Natural killer cell treated with Interleukin-12 subunit alpha and Interleukin-12 subunit beta and Interleukin-15 and Interleukin-18, amount 100 ng/mL, for 72 hours (primary cell): ENCODE data around the gene PRKAG3. TPM values are rescaled to one million over a fixed set of nuclear protein-coding genes. Genes with fewer than 3 reads are reported as not detected.

ENCODE experiments used
- ATAC-seq, 2 donors: fragments of 150-1000 bp; cut with Tn5 transposase in 1 of 2; sonication (Bioruptor Pico), chemical (Tn5 transposase) in 1 of 2; 2 replicates each; pipeline ENCODE4 v1.10.0; 2021
- DNase-seq: peaks from one replicate; pipeline ENCODE4 v3.0.0; 2022; ENCODE audit warnings: low spot score
- H3K27ac Mint-ChIP-seq, 2 donors: 1 replicate in 1 of 2; 2 replicates in 1 of 2; pipeline ENCODE4 v1.8.0; 2022; ENCODE audit warnings: mixed read lengths in 2 of 2, mild to moderate bottlenecking in 1 of 2, moderate library complexity in 1 of 2
- H3K27me3 Mint-ChIP-seq, 2 donors: 1 replicate in 1 of 2; 2 replicates in 1 of 2; pipeline ENCODE4 v1.8.0; 2022; ENCODE audit warnings: mixed read lengths in 2 of 2
- H3K36me3 Mint-ChIP-seq: one replicate; pipeline ENCODE4 v1.8.0; 2022; ENCODE audit warnings: mixed read lengths
- H3K4me1 Mint-ChIP-seq, 2 donors: 1 replicate in 1 of 2; 2 replicates in 1 of 2; pipeline ENCODE4 v1.8.0; 2022; ENCODE audit warnings: low read depth in 2 of 2, mixed read lengths in 2 of 2, mild to moderate bottlenecking in 1 of 2
- H3K4me3 Mint-ChIP-seq: one replicate; pipeline ENCODE4 v1.8.0; 2022; ENCODE audit warnings: mixed read lengths
- H3K9me3 Mint-ChIP-seq: 2 replicates; pipeline ENCODE4 v1.8.0; 2022; ENCODE audit warnings: mixed read lengths
- total RNA-seq, 2 donors: library from RNA; stranded (reverse); gene quantifications; one replicate each; pipeline ENCODE4 v1.2.3, GENCODE V29; 2022

PRKAG3 gene
- total RNA-seq, 2 donors from 2014 or later: not detected

DNA sequence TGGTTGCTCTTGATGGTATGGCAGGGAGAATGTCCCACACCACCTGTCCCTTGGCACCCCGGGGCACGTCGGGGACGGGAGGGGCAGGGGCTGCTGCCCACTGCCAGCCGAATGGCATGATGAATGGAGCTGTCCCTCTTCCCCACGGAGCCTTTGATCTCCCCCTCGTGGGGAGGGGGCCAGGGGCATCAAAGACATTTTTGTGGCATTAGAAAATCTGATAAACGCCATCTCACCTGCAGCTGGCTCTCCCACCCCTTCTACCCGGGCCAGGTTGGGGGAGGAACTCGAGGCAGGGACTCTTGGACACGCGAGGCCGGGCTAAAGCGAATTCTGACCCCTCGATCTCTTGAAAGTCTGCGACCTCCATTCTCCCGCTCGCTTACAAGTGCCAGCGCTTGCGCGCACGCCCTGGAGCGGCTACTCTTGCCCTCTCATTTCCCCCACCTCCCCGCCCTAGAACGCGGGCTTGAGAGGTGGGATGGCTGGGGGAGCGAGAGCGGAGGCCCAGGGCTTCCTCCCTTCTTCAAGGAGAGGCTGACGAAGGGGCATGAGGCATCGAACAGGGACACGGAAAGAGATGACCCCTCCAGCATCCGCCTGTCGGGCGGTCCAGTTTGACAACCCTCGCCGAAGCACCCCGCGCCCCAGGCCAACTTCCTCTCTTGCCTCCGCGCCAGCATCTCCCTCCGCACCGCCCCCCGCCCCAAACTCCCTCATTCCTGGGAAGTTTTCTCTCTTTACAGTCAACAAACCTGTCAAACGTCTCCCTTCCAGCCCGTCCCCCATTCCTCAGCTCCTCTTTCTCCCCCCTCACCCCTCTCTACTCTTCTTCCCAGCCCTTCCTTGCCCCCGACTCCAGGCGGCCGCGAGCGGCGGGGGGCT is 27.3 kb upstream of the PRKAG3 start:
- DNase-seq: no peak
- Mint-ChIP-seq H3K4me1 (peaks cover 8 to 9% of the 10 kb centered on the region in 2 donors), H3K27ac (no peak overlapping the region), H3K36me3 (no peaks in the 10 kb centered on the region), H3K9me3 (no peaks in the 10 kb centered on the region), H3K4me3 (no peak overlapping the region), H3K27me3 (peaks cover 69 to 77% of the 10 kb centered on the region in 2 donors)
- no peak for ATAC-seq

DNA sequence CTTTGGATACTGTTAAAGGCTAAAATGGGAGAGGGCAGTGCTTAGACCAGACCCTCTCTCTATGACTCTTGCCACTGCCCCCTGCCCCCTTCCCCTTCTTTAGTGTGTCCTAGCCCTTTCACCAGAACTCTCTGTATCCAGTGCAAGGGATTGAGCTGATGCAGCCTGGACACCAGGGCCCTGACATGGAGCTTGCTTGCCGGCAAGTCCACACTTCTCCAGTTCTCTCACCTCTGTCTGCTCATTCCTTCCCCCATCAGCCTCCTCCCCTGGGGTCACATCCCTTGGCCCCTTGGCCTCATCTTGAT is 26.5 kb upstream of the PRKAG3 start:
- Mint-ChIP-seq H3K36me3 (no peaks in the 10 kb centered on the region), H3K27ac (no peak overlapping the region), H3K4me3 (no peak overlapping the region), H3K4me1 (peaks cover 9 to 15% of the 10 kb centered on the region in 2 donors), H3K27me3 (peaks cover 69 to 77% of the 10 kb centered on the region in 2 donors), H3K9me3 (no peaks in the 10 kb centered on the region)
- ATAC-seq (no peak), DNase-seq (no peak)

DNA sequence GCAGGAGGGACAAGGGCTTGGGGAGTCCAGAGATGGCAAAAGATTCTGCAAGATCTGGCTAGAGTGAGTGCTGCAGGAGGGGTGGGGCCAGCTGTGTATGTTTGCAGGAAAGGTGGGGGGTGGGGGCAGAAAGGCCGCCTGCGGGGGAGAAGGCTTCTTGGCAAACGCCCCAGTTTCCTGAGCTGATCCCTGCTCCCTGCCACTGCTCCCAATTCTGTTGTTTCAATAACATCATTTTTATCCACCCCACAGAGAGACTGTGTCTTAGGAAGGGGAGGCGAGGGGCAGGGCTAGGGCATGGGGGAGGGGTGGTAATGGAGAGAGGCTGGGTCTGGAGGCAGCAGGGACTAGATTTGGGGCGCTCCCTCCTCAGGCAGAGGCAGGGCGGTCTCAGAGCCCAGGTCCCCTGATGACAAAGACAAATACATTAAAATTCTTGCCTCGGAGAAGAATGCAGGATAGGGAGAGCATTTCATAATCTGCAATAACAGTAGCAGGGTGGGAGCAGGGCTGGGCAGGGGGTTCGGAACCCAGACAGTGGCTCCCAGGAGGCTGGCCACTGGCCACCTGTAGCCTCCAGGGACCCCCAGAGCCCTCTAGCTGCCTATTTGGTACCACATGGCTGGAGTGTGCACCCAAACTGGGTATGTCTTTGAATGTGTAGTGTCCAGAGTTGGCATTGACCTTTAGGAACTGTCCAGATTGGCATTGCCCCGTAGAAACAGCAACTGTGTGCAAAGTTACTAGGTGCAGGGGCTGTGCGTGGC is 26.0 kb upstream of the PRKAG3 start:
- Mint-ChIP-seq H3K4me3 (no peak overlapping the region), H3K9me3 (no peaks in the 10 kb centered on the region), H3K4me1 (peaks cover 9 to 16% of the 10 kb centered on the region in 2 donors), H3K27ac (no peak overlapping the region), H3K27me3 (peaks cover 70 to 77% of the 10 kb centered on the region in 2 donors), H3K36me3 (no peaks in the 10 kb centered on the region)
- DNase-seq (no peak), ATAC-seq (no peak)

DNA sequence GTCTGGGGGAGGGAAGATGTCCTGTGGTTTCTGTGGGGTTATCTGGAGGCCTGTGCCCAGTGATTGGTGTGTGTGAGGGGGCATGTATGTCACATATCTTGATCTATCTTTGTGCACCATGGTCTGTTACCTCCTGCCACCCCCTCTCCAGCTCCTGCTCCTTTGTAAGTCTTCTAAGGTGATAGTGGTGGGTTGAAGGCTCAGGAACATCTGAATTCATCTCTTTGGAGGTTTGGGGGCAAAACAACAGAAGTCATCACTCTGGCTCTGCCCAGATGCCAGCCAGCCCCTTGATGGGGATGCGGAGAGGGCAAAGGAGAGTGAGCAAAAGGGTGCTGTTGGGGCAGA is 25.3 kb upstream of the PRKAG3 start:
- no peak overlapping the region for H3K4me3 Mint-ChIP-seq
- DNase-seq (no peak), ATAC-seq (no peak)
- peaks cover 68 to 75% of the 10 kb centered on the region in 2 donors for H3K27me3 Mint-ChIP-seq
- no peak overlapping the region for H3K27ac Mint-ChIP-seq
- H3K9me3 Mint-ChIP-seq: no peaks in the 10 kb centered on the region
- H3K4me1 Mint-ChIP-seq: peaks cover 9 to 16% of the 10 kb centered on the region in 2 donors
- no peaks in the 10 kb centered on the region for H3K36me3 Mint-ChIP-seq

DNA sequence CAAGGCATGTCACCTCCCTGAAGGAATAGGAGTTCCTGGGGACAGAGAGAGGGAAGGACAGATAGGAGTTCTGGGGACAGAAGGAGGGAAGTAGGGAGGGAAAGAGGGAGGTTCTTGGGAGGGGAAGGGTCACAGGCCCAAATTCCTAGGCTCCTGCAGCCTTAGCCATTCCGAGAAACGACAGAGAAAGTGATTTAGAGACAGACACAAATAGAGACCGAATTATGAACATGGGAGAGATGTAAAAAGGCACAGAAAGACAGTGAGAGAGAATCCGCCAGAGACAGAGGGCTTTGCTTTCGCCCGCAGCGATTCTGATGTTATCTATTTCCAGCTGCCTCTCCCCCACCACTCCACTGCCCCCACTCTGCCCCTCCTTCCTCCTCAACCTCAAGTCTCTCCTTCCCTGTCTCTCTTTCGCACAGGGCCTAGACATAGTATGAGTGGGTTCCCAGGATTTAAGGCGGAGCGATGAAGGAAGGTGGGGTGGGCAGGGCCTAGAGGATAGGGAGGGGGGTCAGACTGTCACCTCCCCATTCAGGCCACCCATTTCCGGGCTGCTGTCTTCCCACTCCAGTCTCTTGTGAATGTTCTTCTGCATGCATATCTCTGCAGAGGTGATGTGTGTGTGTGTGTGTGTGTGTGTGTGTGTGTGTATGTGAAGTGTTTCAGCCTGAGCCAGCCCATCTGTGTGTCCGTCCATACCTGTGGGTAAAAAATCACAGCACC is 24.7 kb upstream of the PRKAG3 start:
- H3K4me1 Mint-ChIP-seq: peaks cover 9 to 12% of the 10 kb centered on the region in 2 donors
- no peak overlapping the region for H3K27ac Mint-ChIP-seq
- DNase-seq (no peak), ATAC-seq (no peak)
- no peak overlapping the region for H3K4me3 Mint-ChIP-seq
- no peaks in the 10 kb centered on the region for H3K36me3 Mint-ChIP-seq
- peaks cover 64 to 70% of the 10 kb centered on the region in 2 donors for H3K27me3 Mint-ChIP-seq
- no peaks in the 10 kb centered on the region for H3K9me3 Mint-ChIP-seq

DNA sequence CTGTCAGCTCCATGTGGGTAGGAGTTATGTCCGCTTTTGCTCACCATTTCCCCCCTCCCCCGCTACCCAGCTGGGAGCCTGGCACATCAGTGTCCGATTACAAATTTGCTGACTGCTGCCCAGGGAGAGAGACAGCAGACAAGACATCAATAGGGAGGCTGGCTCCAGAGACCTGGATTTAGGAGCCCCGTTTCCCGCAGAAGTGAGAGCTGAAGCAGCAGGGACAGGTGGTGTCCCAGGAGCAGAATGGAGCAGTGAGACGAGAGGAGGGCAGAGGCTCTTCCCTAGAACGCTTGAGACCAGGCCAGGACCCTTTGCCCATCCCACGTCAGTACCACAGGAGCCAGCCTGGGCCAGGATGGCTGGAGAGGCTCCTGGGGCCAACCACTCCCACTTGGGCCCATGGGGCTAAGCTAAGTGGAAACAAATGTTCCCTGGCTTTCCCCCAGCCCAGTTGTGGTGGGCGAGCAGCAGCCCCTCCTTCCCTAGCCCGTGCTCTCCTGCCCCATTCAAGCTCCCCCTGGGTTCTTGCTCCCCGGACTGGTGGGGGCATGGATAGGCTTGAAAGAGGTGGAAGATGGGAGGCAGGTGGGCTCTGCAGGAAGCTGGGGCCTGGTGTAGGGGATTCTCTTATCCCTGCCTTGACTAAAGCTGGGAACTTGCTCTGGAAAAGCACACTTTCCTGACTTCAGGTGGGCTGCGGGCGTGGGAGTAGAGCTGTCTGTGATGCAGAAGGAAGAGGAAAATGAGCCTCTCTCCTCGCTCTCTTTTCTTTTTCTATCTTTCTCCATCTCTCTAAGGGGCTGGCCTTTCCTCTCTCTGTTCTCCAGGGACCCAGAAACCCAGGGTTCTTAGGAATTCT is 23.9 kb upstream of the PRKAG3 start:
- Mint-ChIP-seq H3K27me3 (peaks cover 65 to 68% of the 10 kb centered on the region in 2 donors), H3K36me3 (no peaks in the 10 kb centered on the region)

DNA sequence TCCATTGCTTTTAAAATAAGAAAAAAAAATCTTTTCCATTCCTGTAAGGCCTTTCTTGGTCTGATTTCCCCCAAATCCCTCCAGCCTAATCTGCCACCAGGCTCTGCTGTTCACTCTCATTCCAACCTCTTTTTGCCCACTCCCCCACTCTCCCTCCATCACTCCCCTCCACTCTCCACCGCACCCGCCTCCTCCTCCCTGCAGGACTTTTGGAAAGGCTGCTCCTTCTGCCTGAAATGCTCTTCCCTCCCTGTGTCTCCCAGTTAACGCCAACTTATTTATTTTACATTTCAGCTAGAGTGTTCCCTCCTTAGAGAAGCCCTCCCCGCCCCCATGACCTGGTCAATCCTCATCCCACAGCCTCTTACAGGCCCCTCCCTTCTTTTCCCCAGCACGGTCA is 23.3 kb upstream of the PRKAG3 start:
- Mint-ChIP-seq H3K4me1 (peaks cover 5 to 8% of the 10 kb centered on the region in 2 donors), H3K27me3 (peaks cover 59 to 61% of the 10 kb centered on the region in 2 donors), H3K27ac (no peak overlapping the region), H3K4me3 (no peak overlapping the region), H3K36me3 (no peaks in the 10 kb centered on the region), H3K9me3 (no peaks in the 10 kb centered on the region)
- DNase-seq (no peak), ATAC-seq (no peak)

More for the DNA sequence above, 23.9 kb upstream of the PRKAG3 start:
- H3K4me1 Mint-ChIP-seq: peaks cover 9 to 12% of the 10 kb centered on the region in 2 donors
- no peak overlapping the region for H3K27ac Mint-ChIP-seq
- DNase-seq (no peak), ATAC-seq (no peak)
- no peak overlapping the region for H3K4me3 Mint-ChIP-seq
- no peaks in the 10 kb centered on the region for H3K9me3 Mint-ChIP-seq

DNA sequence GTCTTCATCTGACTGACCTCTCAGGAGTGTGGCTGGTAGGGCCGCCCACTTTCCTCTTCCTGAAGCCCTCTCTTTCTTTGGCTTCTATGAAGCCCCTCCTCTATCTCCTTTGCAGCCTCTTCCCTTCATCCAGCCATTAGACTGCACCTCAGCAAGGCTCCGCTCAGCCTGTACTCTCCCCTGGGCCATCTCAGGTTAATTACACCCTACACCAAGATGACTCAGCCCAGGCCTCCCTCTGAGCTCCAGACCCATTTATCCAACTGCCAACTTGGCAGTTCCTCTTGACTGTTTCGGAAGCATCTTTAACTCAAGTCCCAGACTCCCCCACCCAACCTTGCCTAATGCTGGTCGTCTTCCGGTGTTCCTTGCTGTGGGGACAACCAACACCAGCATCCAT is 22.2 kb upstream of the PRKAG3 start:
- Mint-ChIP-seq H3K4me1 (peaks cover 5 to 8% of the 10 kb centered on the region in 2 donors), H3K36me3 (no peaks in the 10 kb centered on the region), H3K4me3 (no peak overlapping the region), H3K9me3 (no peaks in the 10 kb centered on the region), H3K27me3 (peaks cover 55 to 61% of the 10 kb centered on the region in 2 donors), H3K27ac (no peak overlapping the region)
- ATAC-seq (no peak), DNase-seq (no peak)

DNA sequence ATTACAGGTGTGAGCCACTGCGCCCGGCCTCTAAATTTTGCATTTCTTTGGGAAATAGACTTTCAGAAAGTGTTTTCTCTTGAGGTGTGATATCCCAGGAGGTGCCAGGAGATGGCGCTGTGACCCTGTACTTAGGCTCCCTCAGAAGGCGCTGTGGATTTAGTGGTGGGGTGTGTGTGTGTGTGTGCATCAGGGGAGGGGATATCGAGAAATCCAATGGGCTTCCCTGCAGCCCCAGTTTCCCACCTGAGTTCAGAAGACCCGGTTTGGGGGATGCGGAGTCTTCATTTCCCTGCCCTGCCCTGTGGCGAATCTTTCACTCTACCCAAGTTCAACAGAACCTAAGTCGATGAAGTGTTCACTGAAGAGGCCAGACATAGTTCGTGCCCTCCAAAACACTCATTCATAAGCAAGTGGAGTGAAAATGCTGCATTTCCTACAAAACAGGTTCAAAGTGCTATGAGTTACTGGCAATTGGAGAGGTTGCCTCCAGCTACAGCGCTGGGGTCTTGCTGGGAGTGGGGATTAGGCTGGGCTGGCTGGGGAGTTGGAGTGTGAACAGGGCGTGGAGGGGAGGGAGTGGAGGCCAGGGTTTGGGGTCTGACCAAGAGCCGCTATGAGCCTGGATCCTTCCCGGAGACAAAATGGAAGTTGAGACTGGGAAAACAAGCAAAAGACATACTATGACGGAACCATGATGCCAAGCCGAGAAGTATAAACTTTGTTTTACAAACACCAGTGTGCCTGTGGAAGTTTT is 21.5 kb upstream of the PRKAG3 start:
- peak; percentile 60 to 68 for ATAC-seq
- H3K36me3 Mint-ChIP-seq: no peaks in the 10 kb centered on the region
- H3K4me3 Mint-ChIP-seq: no peak overlapping the region

DNA sequence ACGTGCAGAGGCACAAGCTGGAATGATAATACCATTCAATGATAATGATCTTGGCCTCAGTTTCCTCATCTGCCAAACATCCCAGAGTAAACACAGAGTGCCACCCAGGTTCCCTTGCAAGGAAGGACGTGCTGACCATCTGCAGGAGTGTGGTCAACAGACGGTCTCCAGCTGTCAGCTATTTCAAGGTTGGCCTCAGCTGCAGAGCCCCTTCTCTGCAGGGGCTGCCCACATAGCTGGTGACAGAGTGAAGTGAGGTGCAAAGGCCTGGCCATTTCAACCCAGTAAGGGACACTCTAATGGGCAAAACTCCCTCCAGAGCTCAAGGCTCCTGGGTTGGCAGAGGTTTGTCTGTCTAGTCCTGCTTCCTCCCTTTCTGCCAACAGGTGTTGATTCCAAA is 19.7 kb upstream of the PRKAG3 start:
- DNase-seq (no peak), ATAC-seq (no peak)
- no peak overlapping the region for H3K27ac Mint-ChIP-seq
- H3K4me3 Mint-ChIP-seq: no peak overlapping the region
- no peaks in the 10 kb centered on the region for H3K36me3 Mint-ChIP-seq
- H3K9me3 Mint-ChIP-seq: no peaks in the 10 kb centered on the region
- H3K4me1 Mint-ChIP-seq: peaks cover 6 to 8% of the 10 kb centered on the region in 2 donors
- peaks cover 38 to 41% of the 10 kb centered on the region in 2 donors for H3K27me3 Mint-ChIP-seq

More for the DNA sequence above, 21.5 kb upstream of the PRKAG3 start:
- peaks cover 5 to 8% of the 10 kb centered on the region in 2 donors for H3K4me1 Mint-ChIP-seq
- no peaks in the 10 kb centered on the region for H3K9me3 Mint-ChIP-seq
- H3K27me3 Mint-ChIP-seq: peaks cover 48 to 54% of the 10 kb centered on the region in 2 donors
- H3K27ac Mint-ChIP-seq: no peak overlapping the region
- peak; percentile 75 for DNase-seq

DNA sequence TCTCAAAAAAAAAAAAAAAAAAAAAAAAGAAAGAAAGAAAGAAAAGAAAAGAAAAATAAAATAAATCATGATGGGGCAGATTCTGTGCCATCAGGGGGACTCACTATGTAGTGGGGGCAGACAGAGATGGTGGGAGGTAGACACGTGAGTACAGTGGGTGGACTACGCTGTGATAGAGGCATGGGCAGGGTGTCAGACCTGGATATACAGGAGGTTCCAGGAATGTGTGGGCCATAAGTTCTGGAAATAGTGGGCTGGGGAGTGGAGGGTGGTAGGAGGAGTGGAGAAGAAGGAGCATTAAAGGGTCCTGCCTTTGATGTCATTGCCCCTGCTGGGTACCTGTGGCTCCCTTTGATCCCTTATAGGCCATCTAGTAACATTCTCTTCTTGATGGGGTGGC is 19.2 kb upstream of the PRKAG3 start:
- Mint-ChIP-seq H3K36me3 (no peaks in the 10 kb centered on the region), H3K4me1 (peaks cover 3 to 8% of the 10 kb centered on the region in 2 donors), H3K27me3 (peaks cover 33 to 36% of the 10 kb centered on the region in 2 donors), H3K9me3 (no peaks in the 10 kb centered on the region), H3K4me3 (no peak overlapping the region), H3K27ac (no peak overlapping the region)
- ATAC-seq (no peak), DNase-seq (no peak)

DNA sequence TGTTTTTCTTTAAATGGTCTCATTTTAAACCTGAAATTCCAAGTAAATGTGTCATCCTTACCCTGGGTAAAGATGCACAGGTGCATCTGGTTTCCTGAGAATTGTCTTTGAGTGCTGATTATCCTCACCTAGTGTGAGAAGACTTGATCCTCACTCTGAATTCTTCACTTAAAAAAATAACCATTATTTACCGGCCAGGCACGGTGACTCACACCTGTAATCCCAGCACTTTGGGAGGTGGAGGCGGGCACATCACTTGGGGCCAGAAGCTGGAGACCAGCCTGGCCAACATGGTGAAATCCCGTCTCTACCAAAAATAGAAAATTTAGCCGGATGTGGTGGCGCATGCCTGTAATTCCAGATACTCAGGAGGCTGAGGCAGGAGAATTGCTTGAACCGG is 18.1 kb upstream of the PRKAG3 start:
- H3K36me3 Mint-ChIP-seq: no peaks in the 10 kb centered on the region
- H3K4me1 Mint-ChIP-seq: peaks cover 3 to 8% of the 10 kb centered on the region in 2 donors
- no peak overlapping the region for H3K27ac Mint-ChIP-seq
- H3K27me3 Mint-ChIP-seq: peaks cover 22 to 28% of the 10 kb centered on the region in 2 donors
- no peak for DNase-seq
- no peak for ATAC-seq
- no peak overlapping the region for H3K4me3 Mint-ChIP-seq
- no peaks in the 10 kb centered on the region for H3K9me3 Mint-ChIP-seq
